HepG2 (cell line): ENCODE data around the gene SNX21. TPM values are rescaled to one million over a fixed set of nuclear protein-coding genes. Genes with fewer than 3 reads are reported as not detected.
A peak's percentile ranks its signal among the peaks of the same experiment; 100 is the strongest.

Experiments
- BRD4 ChIP-seq: sonication (generic); formaldehyde crosslinking; IDR thresholded peaks from 2 replicates; pipeline ENCODE4 v1.4.0; 2020; ENCODE audit warnings: missing genetic modification reagents
- ZBTB33 ChIP-seq: sonication (generic); formaldehyde crosslinking; IDR thresholded peaks from 2 replicates; pipeline ENCODE4 v1.4.0; 2020; ENCODE audit warnings: missing genetic modification reagents
- ZNF512B ChIP-seq: sonication (generic); formaldehyde crosslinking; IDR thresholded peaks from 2 replicates; pipeline ENCODE4 v1.5.1; 2020; ENCODE audit warnings: missing genetic modification reagents, mild to moderate bottlenecking, borderline replicate concordance
- ZNF570 ChIP-seq: sonication (generic); formaldehyde crosslinking; IDR thresholded peaks from 2 replicates; pipeline ENCODE4 v1.4.0; 2020; ENCODE audit warnings: mild to moderate bottlenecking, missing genetic modification reagents, borderline replicate concordance
- ZNF598 ChIP-seq: sonication (generic); formaldehyde crosslinking; IDR thresholded peaks from 2 replicates; pipeline ENCODE4 v1.5.1; 2020; ENCODE audit warnings: mild to moderate bottlenecking, missing genetic modification reagents, borderline replicate concordance
- ZNF784 ChIP-seq: sonication (generic); formaldehyde crosslinking; IDR thresholded peaks from 2 replicates; pipeline ENCODE4 v1.5.1; 2020; ENCODE audit warnings: missing genetic modification reagents, mild to moderate bottlenecking, borderline replicate concordance
- polyA plus RNA-seq, 8 experiments: library from polyadenylated mRNA; depleted of rRNA in 3 of 8; stranded (reverse) in 7 of 8; unstranded in 1 of 8; fragments of >200 nt; fragmentation: Illumina TruSeq in 4 of 8; extraction: Trizol in 4 of 8; gene quantifications; 2 replicates each; pipeline versions ENCODE4 v1.2.1 to v1.2.3, GENCODE V29; 2011 to 2016; ENCODE audit warnings: low read depth in 4 of 8, missing spikeins in 1 of 8, mixed read lengths in 1 of 8; ENCODE audit not compliant: insufficient read depth in 1 of 8
- total RNA-seq, 5 experiments: library from RNA; depleted of rRNA; stranded (reverse); fragments of >200 nt; fragmentation: Illumina TruSeq; extraction: Trizol; gene quantifications; 2 replicates each; pipeline ENCODE4 v1.2.3, GENCODE V29; 2016; ENCODE audit warnings: low read depth in 1 of 5
- TF ChIP-seq, protein P1 (sequence below): sonication (generic); formaldehyde crosslinking; IDR thresholded peaks from 2 replicates; pipeline ENCODE4 v1.5.1; 2020; ENCODE audit warnings: missing genetic modification reagents, mild to moderate bottlenecking, borderline replicate concordance
- TF ChIP-seq, protein P2 (sequence below): sonication (generic); formaldehyde crosslinking; IDR thresholded peaks from 2 replicates; pipeline ENCODE4 v1.5.1; 2020; ENCODE audit warnings: mild to moderate bottlenecking, missing genetic modification reagents
- TF ChIP-seq, protein P3 (sequence below): sonication (generic); formaldehyde crosslinking; IDR thresholded peaks from 2 replicates; pipeline ENCODE4 v1.4.0; 2020; ENCODE audit warnings: missing genetic modification reagents
- TF ChIP-seq, protein P4 (sequence below): sonication (generic); formaldehyde crosslinking; IDR thresholded peaks from 2 replicates; pipeline ENCODE4 v1.4.0; 2020; ENCODE audit warnings: mild to moderate bottlenecking, missing genetic modification reagents

Gene SNX21
- total and polyA plus RNA-seq, 2 of the 13 experiments (the other 11 are each of a cell fraction or from before 2014, with no cell fraction given) = 7.7 to 12.8 TPM

GRCh38 chr20:45823949-45824835 is 9.4 kb upstream of the SNX21 start (continued):
- TF ChIP-seq, protein P1, sequence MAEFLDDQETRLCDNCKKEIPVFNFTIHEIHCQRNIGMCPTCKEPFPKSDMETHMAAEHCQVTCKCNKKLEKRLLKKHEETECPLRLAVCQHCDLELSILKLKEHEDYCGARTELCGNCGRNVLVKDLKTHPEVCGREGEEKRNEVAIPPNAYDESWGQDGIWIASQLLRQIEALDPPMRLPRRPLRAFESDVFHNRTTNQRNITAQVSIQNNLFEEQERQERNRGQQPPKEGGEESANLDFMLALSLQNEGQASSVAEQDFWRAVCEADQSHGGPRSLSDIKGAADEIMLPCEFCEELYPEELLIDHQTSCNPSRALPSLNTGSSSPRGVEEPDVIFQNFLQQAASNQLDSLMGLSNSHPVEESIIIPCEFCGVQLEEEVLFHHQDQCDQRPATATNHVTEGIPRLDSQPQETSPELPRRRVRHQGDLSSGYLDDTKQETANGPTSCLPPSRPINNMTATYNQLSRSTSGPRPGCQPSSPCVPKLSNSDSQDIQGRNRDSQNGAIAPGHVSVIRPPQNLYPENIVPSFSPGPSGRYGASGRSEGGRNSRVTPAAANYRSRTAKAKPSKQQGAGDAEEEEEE (CRISPR knock-in tag) = no peak
- TF ChIP-seq ZNF598 (CRISPR knock-in tag) (no peak), ZNF784 (CRISPR knock-in tag) (no peak), ZBTB33 (CRISPR knock-in tag) (peak; percentile 97), ZNF512B (CRISPR knock-in tag) (no peak), ZNF570 (CRISPR knock-in tag) (no peak), BRD4 (0 out of 2 replicates have a peak, but pooled peaks have one; percentile 16)
- TF ChIP-seq, protein P2, sequence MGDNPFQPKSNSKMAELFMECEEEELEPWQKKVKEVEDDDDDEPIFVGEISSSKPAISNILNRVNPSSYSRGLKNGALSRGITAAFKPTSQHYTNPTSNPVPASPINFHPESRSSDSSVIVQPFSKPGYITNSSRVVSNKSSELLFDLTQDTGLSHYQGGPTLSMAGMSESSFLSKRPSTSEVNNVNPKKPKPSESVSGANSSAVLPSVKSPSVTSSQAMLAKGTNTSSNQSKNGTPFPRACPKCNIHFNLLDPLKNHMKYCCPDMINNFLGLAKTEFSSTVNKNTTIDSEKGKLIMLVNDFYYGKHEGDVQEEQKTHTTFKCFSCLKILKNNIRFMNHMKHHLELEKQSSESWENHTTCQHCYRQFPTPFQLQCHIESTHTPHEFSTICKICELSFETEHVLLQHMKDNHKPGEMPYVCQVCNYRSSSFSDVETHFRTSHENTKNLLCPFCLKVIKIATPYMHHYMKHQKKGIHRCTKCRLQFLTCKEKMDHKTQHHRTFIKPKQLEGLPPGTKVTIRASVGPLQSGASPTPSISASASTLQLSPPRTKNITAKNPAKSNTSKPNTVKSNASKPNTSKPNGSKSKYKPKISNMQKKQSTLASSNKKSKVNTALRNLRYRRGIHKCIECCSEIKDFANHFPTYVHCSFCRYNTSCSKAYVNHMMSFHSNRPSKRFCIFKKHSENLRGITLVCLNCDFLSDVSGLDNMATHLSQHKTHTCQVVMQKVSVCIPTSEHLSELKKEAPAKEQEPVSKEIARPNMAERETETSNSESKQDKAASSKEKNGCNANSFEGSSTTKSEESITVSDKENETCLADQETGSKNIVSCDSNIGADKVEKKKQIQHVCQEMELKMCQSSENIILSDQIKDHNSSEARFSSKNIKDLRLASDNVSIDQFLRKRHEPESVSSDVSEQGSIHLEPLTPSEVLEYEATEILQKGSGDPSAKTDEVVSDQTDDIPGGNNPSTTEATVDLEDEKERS = no peak
- TF ChIP-seq, protein P3, sequence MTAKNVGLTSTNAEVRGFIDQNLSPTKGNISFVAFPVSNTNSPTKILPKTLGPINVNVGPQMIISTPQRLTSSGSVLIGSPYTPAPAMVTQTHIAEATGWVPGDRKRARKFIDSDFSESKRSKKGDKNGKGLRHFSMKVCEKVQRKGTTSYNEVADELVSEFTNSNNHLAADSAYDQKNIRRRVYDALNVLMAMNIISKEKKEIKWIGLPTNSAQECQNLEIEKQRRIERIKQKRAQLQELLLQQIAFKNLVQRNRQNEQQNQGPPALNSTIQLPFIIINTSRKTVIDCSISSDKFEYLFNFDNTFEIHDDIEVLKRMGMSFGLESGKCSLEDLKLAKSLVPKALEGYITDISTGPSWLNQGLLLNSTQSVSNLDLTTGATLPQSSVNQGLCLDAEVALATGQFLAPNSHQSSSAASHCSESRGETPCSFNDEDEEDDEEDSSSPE (CRISPR knock-in tag) = no peak
- TF ChIP-seq, protein P4, sequence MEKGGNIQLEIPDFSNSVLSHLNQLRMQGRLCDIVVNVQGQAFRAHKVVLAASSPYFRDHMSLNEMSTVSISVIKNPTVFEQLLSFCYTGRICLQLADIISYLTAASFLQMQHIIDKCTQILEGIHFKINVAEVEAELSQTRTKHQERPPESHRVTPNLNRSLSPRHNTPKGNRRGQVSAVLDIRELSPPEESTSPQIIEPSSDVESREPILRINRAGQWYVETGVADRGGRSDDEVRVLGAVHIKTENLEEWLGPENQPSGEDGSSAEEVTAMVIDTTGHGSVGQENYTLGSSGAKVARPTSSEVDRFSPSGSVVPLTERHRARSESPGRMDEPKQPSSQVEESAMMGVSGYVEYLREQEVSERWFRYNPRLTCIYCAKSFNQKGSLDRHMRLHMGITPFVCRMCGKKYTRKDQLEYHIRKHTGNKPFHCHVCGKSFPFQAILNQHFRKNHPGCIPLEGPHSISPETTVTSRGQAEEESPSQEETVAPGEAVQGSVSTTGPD = no peak
